Pancreas (tissue), 10 donors: ENCODE data around the gene BRINP3. TPM values are rescaled to one million over a fixed set of nuclear protein-coding genes. Genes with fewer than 3 reads are reported as not detected.

Source experiments
- ATAC-seq, 4 donors: fragments of 200-7000 bp; cut with Tn5 transposase; one replicate each; pipeline versions ENCODE4 v1.8.0 to v1.9.1; 2020; ENCODE audit warnings: mild to moderate bottlenecking in 4 of 4, moderate library complexity in 4 of 4
- DNase-seq, 6 donors: peaks; one replicate each; pipeline ENCODE4 v3.0.0-alpha.2; 2020
- FAIRE-seq: peaks from 2 replicates; lab custom pipeline; 2012; peaks lifted over from hg19 to GRCh38; lab: Jason Lieb, UNC
- H3K27ac ChIP-seq, 4 donors: fragments of 200-600 bp; sonication (generic); 1 replicate in 3 of 4; 2 replicates in 1 of 4; pipeline versions ENCODE4 v1.5.0 to v1.8.0; 2020
- H3K27me3 ChIP-seq, 4 donors: fragments of 200-600 bp; one replicate each; pipeline ENCODE4 v1.8.0; 2021
- H3K36me3 ChIP-seq, 3 donors: fragments of 200-600 bp; sonication (generic) in 1 of 3; one replicate each; pipeline versions ENCODE4 v1.5.0 to v1.8.0; 2020 to 2021
- H3K4me1 ChIP-seq, 3 donors: fragments of 200-600 bp; one replicate each; pipeline ENCODE4 v1.8.0; 2021
- H3K4me3 ChIP-seq, 4 donors: fragments of 200-600 bp; sonication (generic) in 2 of 4; one replicate each; pipeline versions ENCODE4 v1.5.0 to v1.8.0; 2020 to 2021
- H3K9me3 ChIP-seq, 4 donors: fragments of 200-600 bp; one replicate each; pipeline ENCODE4 v1.8.0; 2021
- CTCF ChIP-seq, 4 donors: fragments of 200-600 bp; sonication (generic) in 3 of 4; IDR thresholded peaks; one replicate each; pipeline versions ENCODE4 v1.5.0 to v1.8.0; 2021; ENCODE audit warnings: antibody characterized with exemption in 4 of 4
- WGBS, 2 donors: extraction: QIAGEN DNeasy Blood & Tissue Kit; methylation state at CpG; one replicate each; pipeline ENCODE4 v1.1.7; 2013; 5-methylcytosine and 5-hydroxymethylcytosine counted together
- intact Hi-C, 3 donors: fragments of 100-400 bp; cut with DNase I; formaldehyde crosslinking; loops; one replicate each; pipeline versions ENCODE4 v1.11.1 to v1.14.2; 2022
- polyA plus RNA-seq, 2 donors: library from polyadenylated mRNA; stranded (reverse); fragments of 200-250 nt; gene quantifications; one replicate each; pipeline ENCODE4 v1.2.3, GENCODE V29; 2013
- total RNA-seq, 6 donors: library from RNA; stranded (reverse); fragmentation: NEBNext Ultra II Directional in 4 of 6; extraction: Animal tissue kit (Norgen Biotek cat#: 25700) in 4 of 6; gene quantifications; one replicate each; pipeline versions ENCODE4 v1.2.1 to v1.2.4, GENCODE V29; 2021 to 2023
- donor health status: healthy with polysubstance abuse.
- donor health status: DM: no; HTN: no; CAD: no; lungs with moderate emphysema.
- donor health status: DM: no; HTN: no; CAD: no.
- donor health status: control.
- donor health status: control.
- donor health status: Bipolar disorder and iron deficiency.
- donor health status: DM: yes; HTN: yes; CAD: no.
- donor health status: DM: no; HTN: no; CAD: no.
- donor health status: DM: no; HTN: no; CAD: no.
- donor health status: DM: yes; HTN: yes; CAD: no.

BRINP3 gene
- total and polyA plus RNA-seq, 8 donors, result 0.24 to 0.42 TPM; not detected in 6

DNA sequence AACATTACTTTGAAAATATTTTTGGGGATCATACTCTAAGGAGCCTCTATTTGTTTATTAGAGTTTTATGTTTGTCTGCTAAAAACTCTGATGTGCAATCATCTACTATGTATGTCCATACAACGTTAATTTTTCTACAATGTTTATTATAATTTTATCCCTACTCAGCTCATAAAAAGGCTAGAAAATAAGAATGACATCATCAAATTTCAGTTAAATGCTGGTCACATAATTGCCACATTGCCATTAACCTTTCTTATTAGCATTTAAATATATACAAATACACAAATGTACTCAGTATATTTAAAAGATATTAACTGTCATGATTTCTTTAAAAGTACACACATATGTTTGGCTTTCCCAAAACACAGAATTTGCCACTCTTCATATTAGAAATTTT lies 191.6 kb downstream of the BRINP3 start:
- Histone ChIP-seq H3K36me3 (no peaks in the 10 kb centered on the region), H3K27ac (no peak overlapping the region), H3K27me3 (no peaks in the 10 kb centered on the region), H3K9me3 (no peaks in the 10 kb centered on the region), H3K4me1 (no peaks in the 10 kb centered on the region), H3K4me3 (no peak overlapping the region)
- DNase-seq (no peak), ATAC-seq (no peak), FAIRE-seq (no peak)
- WGBS, 2 donors, result 53 to 66% methylated on average over 1 of the region's 1 CpG
- intact Hi-C loops, result no loop called here
- no peak for TF ChIP-seq CTCF (IDR thresholded peaks at IDR 0.05)

GRCh38 chr1:190277107-190277506 lies 200.6 kb downstream of the BRINP3 start:
- 83 to 86% methylated on average over 3 of the region's 3 CpGs for WGBS, 2 donors
- FAIRE-seq (no peak), ATAC-seq (no peak), DNase-seq (no peak)
- H3K9me3 ChIP-seq, result no peaks in the 10 kb centered on the region
- H3K36me3 ChIP-seq, result no peaks in the 10 kb centered on the region
- no peak overlapping the region for H3K27ac ChIP-seq
- H3K4me1 ChIP-seq, result no peaks in the 10 kb centered on the region
- TF ChIP-seq CTCF (IDR thresholded peaks at IDR 0.05), result no peak
- intact Hi-C loops, result no loop called here
- H3K4me3 ChIP-seq, result no peak overlapping the region
- no peaks in the 10 kb centered on the region for H3K27me3 ChIP-seq

GRCh38 chr1:190274721-190275120 lies 202.9 kb downstream of the BRINP3 start:
- no peaks in the 10 kb centered on the region for H3K9me3 ChIP-seq
- no peaks in the 10 kb centered on the region for H3K27me3 ChIP-seq
- no peak overlapping the region for H3K4me3 ChIP-seq
- TF ChIP-seq CTCF (IDR thresholded peaks at IDR 0.05), result no peak
- intact Hi-C loops, result no loop called here
- 89 to 96% methylated on average over 1 of the region's 1 CpG for WGBS, 2 donors
- DNase-seq (no peak), ATAC-seq (no peak), FAIRE-seq (no peak)
- no peaks in the 10 kb centered on the region for H3K4me1 ChIP-seq
- no peaks in the 10 kb centered on the region for H3K36me3 ChIP-seq
- no peak overlapping the region for H3K27ac ChIP-seq

DNA sequence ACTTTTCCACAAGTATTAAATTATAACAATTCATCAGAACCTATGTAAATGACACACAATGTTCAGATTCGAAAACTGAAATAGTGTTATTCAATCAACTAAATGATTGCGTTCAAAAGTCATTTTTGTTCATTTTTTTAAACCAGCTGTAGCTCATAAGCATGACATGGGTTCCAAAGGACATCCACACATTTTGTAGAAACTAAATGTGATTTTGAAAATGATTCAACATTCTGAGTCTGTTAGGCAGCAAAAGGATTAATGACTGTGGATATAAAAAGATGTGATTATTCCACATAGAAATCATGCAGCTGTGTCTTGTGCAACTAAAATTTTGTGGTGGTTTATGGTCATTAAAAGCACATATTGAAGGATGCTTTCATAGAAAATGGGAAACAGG lies 204.5 kb downstream of the BRINP3 start:
- H3K27ac ChIP-seq, result no peak overlapping the region
- ATAC-seq (no peak), DNase-seq (no peak), FAIRE-seq (no peak)
- no peak overlapping the region for H3K4me3 ChIP-seq
- no peaks in the 10 kb centered on the region for H3K27me3 ChIP-seq
- intact Hi-C loops, result no loop called here
- 63 to 68% methylated on average over 2 of the region's 2 CpGs for WGBS, 2 donors
- H3K4me1 ChIP-seq, result no peaks in the 10 kb centered on the region
- TF ChIP-seq CTCF (IDR thresholded peaks at IDR 0.05), result no peak
- no peaks in the 10 kb centered on the region for H3K9me3 ChIP-seq
- no peaks in the 10 kb centered on the region for H3K36me3 ChIP-seq

- TF ChIP-seq CTCF (IDR thresholded peaks at IDR 0.05), result no peak
- Histone ChIP-seq H3K4me3 (no peak overlapping the region), H3K27me3 (no peaks in the 10 kb centered on the region), H3K4me1 (no peaks in the 10 kb centered on the region), H3K36me3 (no peaks in the 10 kb centered on the region), H3K27ac (no peak overlapping the region), H3K9me3 (no peaks in the 10 kb centered on the region)
- ATAC-seq, result no peak
- intact Hi-C loops, result no loop called here
- WGBS, 2 donors, result 62 to 69% methylated on average over 3 of the region's 3 CpGs
- no peak for FAIRE-seq
- DNase-seq, result no peak
Observed at GRCh38 chr1:190262538-190262937, 215.1 kb downstream of the BRINP3 start.
